NCI-H2029 treated with DMSO at 0.1 percent for 48 hours (cell line): ENCODE data around the gene EMID1.

ENCODE experiments used
- DNase-seq: peaks from one replicate; lab custom pipeline; 2025; lab: John Stamatoyannopoulos, UW

EMID1 gene

DNA sequence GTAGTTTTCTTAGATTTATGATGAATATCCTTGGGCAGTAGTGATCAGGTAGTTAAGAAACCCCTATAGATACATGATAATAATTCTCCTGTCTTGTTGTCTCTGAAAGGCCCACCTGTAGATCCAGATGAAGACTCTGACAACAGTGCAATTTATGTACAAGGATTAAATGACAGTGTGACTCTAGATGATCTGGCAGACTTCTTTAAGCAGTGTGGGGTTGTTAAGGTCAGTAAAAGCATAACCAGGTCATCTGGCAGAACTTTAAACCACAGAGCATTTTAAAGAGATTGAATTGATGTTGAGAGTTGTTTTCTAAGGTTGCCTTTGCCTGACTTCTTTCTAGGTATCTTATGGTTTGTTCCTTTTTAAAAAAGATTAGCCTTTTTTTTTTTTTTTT, 86.7 kb downstream of the EMID1 start:
- no peak for DNase-seq

DNA sequence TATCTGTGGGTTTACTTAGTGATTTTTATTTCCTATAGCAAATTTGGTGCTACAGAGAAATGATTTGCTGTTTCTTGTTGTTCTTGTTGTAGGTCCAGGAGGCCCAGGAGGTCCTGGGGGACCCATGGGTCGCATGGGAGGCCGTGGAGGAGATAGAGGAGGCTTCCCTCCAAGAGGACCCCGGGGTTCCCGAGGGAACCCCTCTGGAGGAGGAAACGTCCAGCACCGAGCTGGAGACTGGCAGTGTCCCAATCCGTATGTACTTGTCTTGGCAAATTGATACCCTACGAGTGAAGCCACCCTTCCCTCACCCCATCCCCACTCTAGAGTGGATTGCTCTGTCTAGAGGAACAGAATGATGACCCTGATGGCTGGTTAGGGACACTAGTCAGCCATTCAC, 92.9 kb downstream of the EMID1 start:
- DNase-seq: no peak

DNA sequence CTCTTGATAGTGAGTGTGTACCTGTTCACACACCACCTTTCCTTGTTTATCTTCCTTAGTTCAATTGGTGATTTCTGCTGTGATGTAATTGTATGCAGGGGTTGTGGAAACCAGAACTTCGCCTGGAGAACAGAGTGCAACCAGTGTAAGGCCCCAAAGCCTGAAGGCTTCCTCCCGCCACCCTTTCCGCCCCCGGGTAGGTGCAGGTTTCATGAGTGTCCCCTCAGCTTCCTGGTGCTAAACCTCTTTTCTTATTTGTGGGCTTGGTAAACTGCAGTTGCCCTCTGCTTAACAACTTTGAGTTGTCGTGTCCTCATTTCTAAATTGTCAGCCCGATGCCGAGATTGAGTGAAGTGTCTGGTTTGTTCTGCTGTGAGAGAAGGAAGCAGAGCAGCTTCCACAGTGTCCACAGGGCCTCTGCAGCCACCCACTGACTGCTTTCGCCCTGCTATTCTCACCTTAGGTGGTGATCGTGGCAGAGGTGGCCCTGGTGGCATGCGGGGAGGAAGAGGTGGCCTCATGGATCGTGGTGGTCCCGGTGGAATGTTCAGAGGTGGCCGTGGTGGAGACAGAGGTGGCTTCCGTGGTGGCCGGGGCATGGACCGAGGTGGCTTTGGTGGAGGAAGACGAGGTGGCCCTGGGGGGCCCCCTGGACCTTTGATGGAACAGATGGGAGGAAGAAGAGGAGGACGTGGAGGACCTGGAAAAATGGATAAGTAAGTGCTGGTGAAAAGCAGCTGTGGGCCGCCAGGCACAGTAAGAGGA, 93.6 kb downstream of the EMID1 start:
- DNase-seq: no peak

DNA sequence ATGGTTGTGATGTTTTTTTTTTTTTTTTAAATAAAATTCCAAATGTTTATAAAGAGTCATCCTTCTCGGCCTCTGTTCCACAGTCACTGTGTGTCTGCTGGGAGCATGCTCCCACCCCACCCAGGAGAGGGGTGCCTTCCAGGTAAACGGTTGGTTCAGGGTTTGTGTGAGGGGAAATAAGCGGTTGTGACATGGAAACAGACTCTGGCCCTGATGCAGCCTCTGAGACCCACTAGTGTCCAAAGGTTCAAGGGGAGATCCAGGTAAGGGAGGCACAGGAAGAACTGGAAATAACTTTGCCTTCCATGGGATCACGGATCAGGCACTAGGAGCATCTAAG, 94.7 kb downstream of the EMID1 start:
- DNase-seq: no peak

DNA sequence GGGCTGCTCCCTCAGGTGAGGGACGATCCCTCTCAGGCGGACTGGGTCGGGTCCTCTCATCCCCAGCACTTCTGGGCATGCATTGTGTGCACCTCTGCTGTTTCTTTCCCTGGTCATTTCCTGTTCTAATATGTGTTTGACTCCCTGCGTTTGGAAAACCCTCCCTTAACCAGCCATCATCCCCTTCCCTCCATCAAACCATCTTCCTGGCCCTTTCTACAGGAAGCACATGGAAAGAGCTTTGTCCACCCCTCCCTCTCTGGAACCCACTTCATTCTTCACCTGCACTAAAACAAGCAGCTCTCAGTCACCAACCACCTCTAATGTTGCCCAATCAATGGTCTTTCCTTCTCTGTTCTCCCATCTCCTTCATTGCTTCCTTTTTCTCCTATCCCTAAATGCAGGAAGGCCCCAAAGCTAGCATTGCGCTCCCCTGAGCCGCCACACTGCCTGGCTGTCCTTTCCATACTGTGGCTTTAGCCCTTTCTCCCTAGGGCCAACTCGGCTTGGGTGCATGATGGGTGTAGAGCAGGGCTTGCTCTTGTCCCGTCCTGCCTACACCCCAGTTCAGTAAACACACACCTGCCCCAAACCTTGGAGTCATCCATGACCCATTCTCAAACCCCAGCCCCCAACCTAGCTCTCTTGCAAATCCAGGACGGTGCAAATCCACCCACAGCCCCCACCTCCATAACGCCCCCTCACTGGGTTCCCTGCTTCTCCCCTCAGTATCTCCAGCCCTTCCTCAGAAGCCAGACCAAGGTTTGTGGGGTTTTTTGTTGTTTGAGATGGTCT, 95.3 kb downstream of the EMID1 start:
- no peak for DNase-seq

DNA sequence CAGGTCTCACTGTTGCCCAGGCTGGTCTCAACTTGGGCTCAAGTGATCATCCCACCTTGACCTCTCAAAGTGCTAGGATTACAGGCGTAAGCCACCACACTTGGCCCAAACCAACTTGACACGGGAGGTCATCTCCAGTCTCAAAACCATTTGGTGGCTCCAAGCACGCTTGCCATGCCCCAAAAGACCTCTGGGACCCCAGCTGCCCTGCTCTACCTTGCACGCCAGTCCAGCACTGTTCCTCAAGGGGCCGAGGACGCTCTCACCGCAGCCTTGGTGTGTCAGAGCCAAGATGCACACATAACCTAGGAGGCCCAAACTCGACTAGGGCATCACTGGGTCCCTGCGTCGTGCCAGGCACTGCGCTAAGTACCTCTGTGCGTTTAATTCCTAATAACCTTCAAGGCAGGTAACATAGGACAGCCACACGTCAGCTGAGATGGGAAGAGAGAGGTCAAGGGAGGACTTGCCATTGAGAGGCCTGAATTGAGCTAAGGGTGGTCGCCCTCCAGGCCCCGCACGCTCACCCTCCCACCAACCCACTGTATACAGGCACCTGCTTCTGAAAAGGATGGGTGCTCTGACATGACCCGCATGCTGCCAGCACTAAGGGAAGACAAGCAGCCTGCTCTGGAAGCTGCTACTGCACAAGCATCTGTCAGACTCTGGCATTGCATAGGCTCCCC, 96.2 kb downstream of the EMID1 start:
- no peak for DNase-seq

DNA sequence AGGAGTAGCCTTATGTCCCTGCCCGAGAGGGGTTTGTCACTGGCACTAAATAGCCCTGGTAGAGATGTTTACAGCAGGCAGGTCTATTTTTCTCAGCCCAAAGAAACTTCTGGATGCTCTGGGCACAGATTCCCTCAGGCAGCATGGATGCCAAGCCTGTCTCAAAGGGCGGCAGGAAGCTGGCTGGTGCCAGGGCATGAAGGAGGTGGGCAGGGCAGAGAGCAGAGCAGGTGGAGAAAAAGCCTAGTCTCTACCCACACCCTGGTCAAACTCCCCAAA, 96.6 kb downstream of the EMID1 start:
- DNase-seq: no peak

DNA sequence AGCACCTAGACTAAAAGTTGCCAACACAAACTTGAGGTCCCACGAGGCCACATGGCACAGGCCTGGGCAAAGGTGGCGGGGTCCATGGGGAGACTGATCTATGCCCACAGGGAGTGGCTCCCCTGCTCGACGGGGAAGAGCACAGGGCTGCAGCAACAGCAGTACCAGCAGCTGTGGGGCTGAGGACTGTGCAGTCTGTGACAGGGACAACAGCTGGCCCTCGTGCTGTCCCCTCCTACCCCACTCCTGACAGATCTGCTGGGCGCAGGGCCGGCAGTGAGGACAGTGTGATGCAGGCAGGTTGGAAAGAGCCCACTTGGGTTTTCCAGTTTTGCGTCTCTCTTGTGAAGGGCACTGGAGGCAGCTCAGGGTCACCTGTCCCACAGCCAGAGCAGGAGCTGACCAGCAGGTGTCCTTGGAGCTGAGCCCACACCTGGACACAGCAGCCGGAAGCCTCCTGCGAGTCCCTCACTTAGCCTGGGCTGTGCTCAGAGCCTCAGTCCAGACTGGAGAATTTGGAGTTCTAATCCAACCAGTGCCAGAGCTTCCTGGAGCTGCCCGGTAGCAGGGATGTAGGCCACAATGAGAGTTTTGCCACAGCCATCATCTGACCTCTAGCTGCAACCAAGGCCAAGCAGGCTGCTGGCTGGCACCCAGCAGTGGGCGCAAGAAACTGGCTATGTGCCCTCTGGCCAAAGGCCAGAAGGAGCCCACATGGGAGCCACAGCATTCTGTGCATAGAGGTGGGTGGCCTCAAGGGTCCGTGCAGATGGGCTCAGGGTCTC, 97.2 kb downstream of the EMID1 start:
- DNase-seq: no peak

DNA sequence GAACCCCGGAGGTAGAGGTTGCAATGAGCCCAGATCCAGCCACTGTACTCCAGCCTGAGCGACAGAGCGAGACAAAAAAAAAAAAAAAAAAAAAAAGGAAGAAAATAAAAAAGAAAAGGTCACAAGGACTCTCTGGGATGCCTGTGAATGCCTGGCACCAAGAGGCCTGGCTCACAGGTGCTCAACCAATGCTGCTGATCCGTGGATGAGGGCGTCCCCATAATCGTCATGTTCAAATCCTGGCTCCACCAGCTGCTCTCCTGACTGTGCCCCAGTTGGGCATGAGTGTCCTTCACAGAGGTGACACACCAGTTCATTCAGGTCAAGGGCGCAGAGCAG, 100.1 kb downstream of the EMID1 start:
- DNase-seq: no peak

DNA sequence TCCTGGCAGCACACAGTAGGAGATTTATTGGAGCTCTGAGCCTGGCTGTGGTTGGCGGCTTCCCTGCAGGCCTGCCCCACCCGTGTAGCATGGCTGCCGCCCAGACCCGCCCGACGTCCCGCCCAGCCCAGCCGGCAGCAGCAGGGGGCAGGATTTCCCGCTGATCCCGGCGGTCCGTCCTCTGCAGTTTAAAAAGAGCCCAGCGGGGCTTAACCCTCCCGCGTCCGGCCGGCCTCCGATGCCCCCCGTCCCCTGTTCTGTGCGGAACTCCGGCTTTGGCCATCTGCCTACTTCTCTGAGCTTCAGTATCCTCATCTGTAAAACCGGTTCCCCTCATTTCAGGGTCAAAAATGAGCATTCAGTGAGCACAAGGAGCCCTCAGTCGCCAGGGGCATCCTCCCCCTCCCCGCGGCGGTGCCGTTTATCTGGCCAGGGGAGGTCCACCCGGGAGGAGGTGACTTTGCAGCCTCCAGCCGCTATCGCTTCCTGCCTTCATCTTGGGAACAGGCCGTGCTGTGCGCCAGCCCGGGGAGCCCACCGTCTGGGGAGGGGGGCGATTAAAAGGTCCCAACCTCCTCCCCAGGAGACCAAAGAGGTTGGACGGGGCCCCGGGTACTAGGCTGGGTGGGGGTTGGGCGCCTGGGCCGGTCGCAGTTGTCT, 100.6 kb downstream of the EMID1 start, which contains the start of gene GAS2L1:
Gene GAS2L1 (plus strand): TSS at position 476 of the 660 bp plus-strand sequence. CDS start 1,456 bp downstream, outside the sequence.
- no peak for DNase-seq

DNA sequence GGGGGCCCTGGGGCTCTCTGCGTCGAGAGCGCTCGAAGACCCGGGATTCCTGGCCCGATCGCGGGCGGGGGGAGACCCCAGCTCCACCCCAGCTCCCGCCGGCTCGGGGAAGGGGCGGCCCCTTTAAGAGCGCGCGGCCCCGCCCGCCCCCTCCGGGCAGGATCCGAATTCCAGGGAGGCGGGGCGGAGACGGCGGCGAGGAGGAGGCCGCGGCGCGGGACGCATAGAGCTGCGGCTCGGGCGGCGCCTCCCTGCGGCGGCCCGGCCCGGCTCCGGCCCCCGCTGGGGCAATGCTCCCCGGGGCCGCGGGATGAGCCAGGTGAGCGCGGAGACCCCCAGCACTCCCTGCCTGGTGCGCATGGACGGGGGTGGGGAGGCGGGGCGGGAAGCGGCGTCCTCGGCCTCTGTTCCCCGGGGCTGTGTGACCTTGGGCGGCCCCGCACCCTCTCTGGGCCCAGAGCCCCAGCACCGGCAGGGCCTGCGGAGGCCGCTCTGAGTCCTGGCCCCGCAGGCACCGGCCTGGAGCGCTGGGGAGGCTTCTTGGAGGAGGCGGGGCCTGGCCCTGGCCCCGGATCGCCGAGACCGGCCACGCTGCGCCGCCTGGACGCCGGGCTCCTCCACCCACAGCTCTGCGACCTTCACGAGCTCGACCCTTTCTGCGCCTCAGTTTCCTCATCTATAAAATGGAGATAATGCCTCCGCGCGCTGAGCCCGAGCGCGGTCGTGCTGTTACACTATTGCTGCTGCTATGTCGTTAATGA, 101.3 kb downstream of the EMID1 start:
- peak; percentile 14 for DNase-seq

DNA sequence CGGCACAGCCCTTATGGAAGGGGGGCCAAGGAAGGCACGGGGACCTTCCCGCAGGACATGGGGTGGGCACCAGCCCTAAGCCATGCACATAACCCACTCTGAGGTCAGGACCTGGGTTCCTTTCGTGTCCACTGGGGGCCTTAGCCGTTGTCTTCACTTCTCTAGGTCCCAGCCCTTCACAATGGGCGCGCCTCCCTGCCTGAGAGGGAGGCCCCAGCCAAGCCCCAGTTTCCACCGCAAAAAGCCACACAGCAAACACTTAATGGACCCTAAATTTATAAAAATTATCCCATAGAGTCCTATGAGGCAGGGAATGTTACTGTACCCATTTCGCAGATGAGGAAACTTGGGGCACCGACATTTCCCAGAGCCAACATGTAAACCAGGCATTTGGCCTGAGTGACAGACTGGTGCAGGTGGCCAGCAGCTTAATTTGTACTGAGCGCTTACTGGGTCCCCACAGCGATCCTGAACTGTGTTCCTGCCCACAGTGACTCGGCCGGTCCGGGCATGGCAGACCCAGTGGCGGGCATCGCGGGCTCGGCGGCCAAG, 102.0 kb downstream of the EMID1 start:
- no peak for DNase-seq

DNA sequence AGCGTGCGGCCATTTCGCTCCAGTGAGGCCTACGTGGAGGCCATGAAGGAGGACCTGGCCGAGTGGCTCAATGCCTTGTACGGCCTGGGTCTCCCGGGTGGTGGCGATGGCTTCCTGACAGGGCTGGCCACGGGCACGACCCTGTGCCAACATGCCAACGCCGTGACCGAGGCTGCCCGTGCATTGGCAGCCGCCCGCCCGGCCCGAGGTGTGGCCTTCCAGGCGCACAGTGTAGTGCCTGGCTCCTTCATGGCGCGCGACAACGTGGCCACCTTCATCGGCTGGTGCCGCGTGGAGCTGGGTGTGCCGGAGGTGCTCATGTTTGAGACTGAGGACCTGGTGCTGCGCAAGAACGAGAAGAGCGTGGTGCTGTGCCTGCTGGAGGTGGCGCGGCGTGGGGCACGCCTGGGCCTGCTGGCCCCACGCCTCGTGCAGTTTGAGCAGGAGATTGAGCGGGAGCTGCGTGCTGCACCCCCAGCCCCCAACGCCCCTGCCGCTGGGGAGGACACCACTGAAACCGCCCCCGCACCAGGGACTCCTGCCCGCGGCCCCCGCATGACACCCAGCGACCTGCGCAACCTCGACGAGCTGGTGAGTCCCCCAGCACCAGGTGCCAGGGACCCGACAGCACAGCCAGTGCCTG, 102.6 kb downstream of the EMID1 start:
- DNase-seq: no peak

DNA sequence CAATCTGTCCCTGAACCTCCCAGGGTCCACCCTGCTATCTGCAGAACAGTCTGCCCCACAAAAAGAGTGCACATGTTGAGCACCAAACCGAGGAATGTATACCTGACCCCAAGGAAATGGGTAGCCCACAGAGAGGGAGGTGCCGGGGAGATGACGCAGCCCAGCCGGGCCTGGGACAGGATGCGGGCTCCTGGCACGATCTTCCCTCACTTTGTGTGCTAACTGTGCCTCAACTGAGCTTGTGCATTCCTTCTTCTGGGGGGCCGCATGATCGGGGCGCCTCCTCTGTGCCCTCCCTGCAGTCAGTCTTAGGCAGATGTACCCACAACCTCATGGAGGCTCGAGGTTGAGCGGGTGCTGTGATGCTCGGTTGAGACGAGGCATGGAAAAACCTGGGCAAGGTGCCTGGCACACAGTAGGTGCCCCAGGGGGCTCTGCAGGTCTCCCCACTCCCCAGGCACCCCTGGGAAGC, 103.1 kb downstream of the EMID1 start:
- no peak for DNase-seq
